ENCODE results near the gene MICU2. TPM values are rescaled to one million over a fixed set of nuclear protein-coding genes. Genes with fewer than 3 reads are reported as not detected.

The MICU2 gene
- total RNA-seq, 1 donor from 2014 or later, result 64.4 TPM

GRCh38 chr13:21610687-21611086, 6.7 kb upstream of the MICU2 start:
- DNase-seq, result no peak
- H3K36me3 ChIP-seq, result no peaks in the 10 kb centered on the region
- no peak overlapping the region for H3K27ac ChIP-seq (replicated peaks)
- intact Hi-C loops (cut with micrococcal nuclease), result no loop called here
- H3K4me3 ChIP-seq, result no peak overlapping the region
- no peak for TF ChIP-seq CTCF (IDR thresholded peaks at IDR 0.05; ENCODE audit: borderline replicate concordance)
- no peaks in the 10 kb centered on the region for H3K4me1 ChIP-seq
- peaks cover 44% of the 10 kb centered on the region for H3K27me3 ChIP-seq (ENCODE audit: low read depth)
- H3K9me3 ChIP-seq (replicated peaks), result no peaks in the 10 kb centered on the region

- TF ChIP-seq CTCF (IDR thresholded peaks at IDR 0.05; ENCODE audit: borderline replicate concordance), result no peak
- Histone ChIP-seq H3K27ac (replicated peaks) (no peak overlapping the region), H3K27me3 (ENCODE audit: low read depth) (peaks cover 41% of the 10 kb centered on the region), H3K4me3 (no peak overlapping the region), H3K36me3 (no peaks in the 10 kb centered on the region), H3K9me3 (replicated peaks) (no peaks in the 10 kb centered on the region), H3K4me1 (peaks cover 6% of the 10 kb centered on the region)
- intact Hi-C loops (cut with micrococcal nuclease), result no loop called here
- DNase-seq, result no peak
Measured at GRCh38 chr13:21608961-21609360, 5.0 kb upstream of the MICU2 start.

GRCh38 chr13:21606796-21607195, 2.8 kb upstream of the MICU2 start:
- no peak for DNase-seq
- Histone ChIP-seq H3K4me1 (peaks cover 22% of the 10 kb centered on the region), H3K9me3 (replicated peaks) (no peaks in the 10 kb centered on the region), H3K36me3 (no peaks in the 10 kb centered on the region), H3K27ac (replicated peaks) (no peak overlapping the region), H3K4me3 (no peak overlapping the region), H3K27me3 (ENCODE audit: low read depth) (peaks cover 37% of the 10 kb centered on the region)
- intact Hi-C loops (cut with micrococcal nuclease), result no loop called here
- TF ChIP-seq CTCF (IDR thresholded peaks at IDR 0.05; ENCODE audit: borderline replicate concordance), result no peak

GRCh38 chr13:21606251-21606650, 2.3 kb upstream of the MICU2 start:
- intact Hi-C loops (cut with micrococcal nuclease), result no loop called here
- Histone ChIP-seq H3K27me3 (ENCODE audit: low read depth) (peaks cover 37% of the 10 kb centered on the region), H3K27ac (replicated peaks) (no peak overlapping the region), H3K36me3 (peaks cover 4% of the 10 kb centered on the region), H3K4me1 (peaks cover 22% of the 10 kb centered on the region), H3K4me3 (no peak overlapping the region), H3K9me3 (replicated peaks) (no peaks in the 10 kb centered on the region)
- no peak for DNase-seq
- no peak for TF ChIP-seq CTCF (IDR thresholded peaks at IDR 0.05; ENCODE audit: borderline replicate concordance)

- intact Hi-C loops (cut with micrococcal nuclease), result no loop called here
Measured at GRCh38 chr13:21596722-21597121, 7.2 kb downstream of the MICU2 start.

More at GRCh38 chr13:21596722-21597121, 7.2 kb downstream of the MICU2 start:
- Histone ChIP-seq H3K27ac (replicated peaks) (no peak overlapping the region), H3K4me1 (peaks cover 29% of the 10 kb centered on the region), H3K9me3 (replicated peaks) (peaks cover 8% of the 10 kb centered on the region), H3K36me3 (peaks cover 7% of the 10 kb centered on the region), H3K4me3 (no peak overlapping the region), H3K27me3 (ENCODE audit: low read depth) (no peaks in the 10 kb centered on the region)
- no peak for DNase-seq
- TF ChIP-seq CTCF (IDR thresholded peaks at IDR 0.05; ENCODE audit: borderline replicate concordance), result no peak
